HepG2 (cell line): ENCODE measurements around the gene TEF. TPM values are rescaled to one million over a fixed set of nuclear protein-coding genes. Genes with fewer than 3 reads are reported as not detected.

Experiments
- DNMT3B ChIP-seq: conservative IDR thresholded peaks from 2 replicates; pipeline ENCODE4 v1.6.1; 2016; ENCODE audit warnings: missing biosample characterization, control low read depth
- GABPB1 ChIP-seq: IDR thresholded peaks from 2 replicates; pipeline ENCODE4 v1.6.1; 2016; ENCODE audit warnings: mild to moderate bottlenecking, missing genetic modification reagents, moderate library complexity, missing compliant biosample characterization
- ISX ChIP-seq: sonication (generic); formaldehyde crosslinking; conservative IDR thresholded peaks from 2 replicates; pipeline ENCODE4 v1.5.0; 2020; ENCODE audit warnings: missing genetic modification reagents
- NFKB2 ChIP-seq: sonication (generic); formaldehyde crosslinking; IDR thresholded peaks from 2 replicates; pipeline ENCODE4 v1.4.0; 2020; ENCODE audit warnings: missing genetic modification reagents, borderline replicate concordance
- PRMT3 ChIP-seq: sonication (generic); formaldehyde crosslinking; IDR thresholded peaks from 2 replicates; pipeline ENCODE4 v1.8.1; 2022; ENCODE audit warnings: low read depth, mild to moderate bottlenecking, moderate library complexity, missing genetic modification reagents, borderline replicate concordance
- REL ChIP-seq: sonication (generic); formaldehyde crosslinking; conservative IDR thresholded peaks from 2 replicates; pipeline ENCODE4 v1.8.0; 2022; ENCODE audit warnings: mild to moderate bottlenecking, missing genetic modification reagents, moderate library complexity
- REXO4 ChIP-seq: sonication (generic); formaldehyde crosslinking; IDR thresholded peaks from 2 replicates; pipeline ENCODE4 v1.8.0; 2022; ENCODE audit warnings: missing genetic modification reagents, mild to moderate bottlenecking, borderline replicate concordance
- SIN3A ChIP-seq: IDR thresholded peaks from 2 replicates; pipeline ENCODE4 v1.6.1; 2011; ENCODE audit warnings: low read depth, mild to moderate bottlenecking, control low read depth, low read length, borderline replicate concordance
- SMARCC2 ChIP-seq: fragments of 450-650 bp; IDR thresholded peaks from 2 replicates; pipeline ENCODE4 v1.6.1; 2017; ENCODE audit warnings: antibody characterized with exemption, mild to moderate bottlenecking
- ZBTB1 ChIP-seq: sonication (generic); formaldehyde crosslinking; IDR thresholded peaks from 2 replicates; pipeline ENCODE4 v1.4.0; 2020; ENCODE audit warnings: missing genetic modification reagents, borderline replicate concordance
- ZNF124 ChIP-seq: sonication (generic); formaldehyde crosslinking; IDR thresholded peaks from 2 replicates; pipeline ENCODE4 v1.4.0; 2020; ENCODE audit warnings: missing genetic modification reagents
- ZNF460 ChIP-seq: sonication (generic); formaldehyde crosslinking; IDR thresholded peaks from 2 replicates; pipeline ENCODE4 v1.5.1; 2020; ENCODE audit warnings: missing genetic modification reagents, mild to moderate bottlenecking, borderline replicate concordance
- ZNF850 ChIP-seq: sonication (generic); formaldehyde crosslinking; conservative IDR thresholded peaks from 2 replicates; pipeline ENCODE4 v1.9.0; 2021; ENCODE audit warnings: mild to moderate bottlenecking, missing genetic modification reagents
- ZSCAN29 ChIP-seq: sonication (generic); formaldehyde crosslinking; conservative IDR thresholded peaks from 2 replicates; pipeline ENCODE4 v1.4.0; 2020; ENCODE audit warnings: mild to moderate bottlenecking, missing genetic modification reagents
- polyA plus RNA-seq, 8 experiments: library from polyadenylated mRNA; depleted of rRNA in 3 of 8; stranded (reverse) in 7 of 8; unstranded in 1 of 8; fragments of >200 nt; fragmentation: Illumina TruSeq in 4 of 8; extraction: Trizol in 4 of 8; gene quantifications; 2 replicates each; pipeline versions ENCODE4 v1.2.1 to v1.2.3, GENCODE V29; 2011 to 2016; ENCODE audit warnings: low read depth in 4 of 8, missing spikeins in 1 of 8, mixed read lengths in 1 of 8; ENCODE audit not compliant: insufficient read depth in 1 of 8
- total RNA-seq, 5 experiments: library from RNA; depleted of rRNA; stranded (reverse); fragments of >200 nt; fragmentation: Illumina TruSeq; extraction: Trizol; gene quantifications; 2 replicates each; pipeline ENCODE4 v1.2.3, GENCODE V29; 2016; ENCODE audit warnings: low read depth in 1 of 5
- TF ChIP-seq, protein P1 (sequence below): sonication (generic); formaldehyde crosslinking; IDR thresholded peaks from 2 replicates; pipeline ENCODE4 v1.4.0; 2020; ENCODE audit warnings: missing genetic modification reagents, borderline replicate concordance
- TF ChIP-seq, protein P2 (sequence below): sonication (generic); formaldehyde crosslinking; IDR thresholded peaks from 2 replicates; pipeline ENCODE4 v1.5.0; 2020; ENCODE audit warnings: mild to moderate bottlenecking, missing genetic modification reagents
- TF ChIP-seq, protein P3 (sequence below): sonication (generic); formaldehyde crosslinking; IDR thresholded peaks from 2 replicates; pipeline ENCODE4 v1.4.0; 2020; ENCODE audit warnings: missing genetic modification reagents
- TF ChIP-seq, protein P4 (sequence below): sonication (generic); formaldehyde crosslinking; IDR thresholded peaks from 2 replicates; pipeline ENCODE4 v1.4.0; 2020; ENCODE audit warnings: missing genetic modification reagents
- TF ChIP-seq, protein P5 (sequence below): sonication (generic); formaldehyde crosslinking; IDR thresholded peaks from 2 replicates; pipeline ENCODE4 v1.8.0; 2022; ENCODE audit warnings: missing genetic modification reagents, mild to moderate bottlenecking, borderline replicate concordance

The TEF gene
- total and polyA plus RNA-seq, 2 of the 13 experiments (the other 11 are each of a cell fraction or from before 2014, with no cell fraction given), result 7.6 to 11.2 TPM

DNA sequence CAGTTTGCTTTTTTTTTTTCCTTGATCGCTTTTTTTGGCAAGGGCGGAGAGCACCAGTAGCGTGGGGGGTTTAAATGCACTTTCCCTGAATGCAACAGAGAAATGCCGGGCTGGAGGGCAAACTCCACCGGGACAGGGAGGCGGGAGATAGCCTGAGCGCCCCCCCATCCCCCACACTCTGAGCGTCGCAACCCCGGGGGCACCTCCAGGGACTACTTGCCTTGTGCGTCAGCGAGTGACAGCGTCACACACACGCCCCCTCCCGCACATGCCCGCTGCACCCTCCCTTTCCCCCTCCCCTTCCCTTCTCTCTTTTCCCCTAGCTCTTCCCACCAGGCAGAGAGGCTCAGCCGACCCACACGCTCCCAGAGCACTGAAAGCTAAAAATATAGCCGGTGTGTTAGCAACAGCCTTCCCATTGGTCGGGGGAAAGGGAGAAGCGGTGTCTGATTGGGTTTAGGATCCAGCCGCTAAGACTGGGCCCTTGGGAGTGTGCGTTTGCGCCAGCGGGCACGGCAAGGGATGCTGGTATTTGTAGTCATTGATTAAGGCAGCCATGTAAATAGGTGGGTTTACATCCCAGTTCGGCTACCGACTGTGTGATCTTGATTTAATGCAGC, 66.6 kb downstream of the TEF start (continued):
- TF ChIP-seq SIN3A (peak; percentile 84), ZNF124 (CRISPR knock-in tag) (peak; percentile 37; the same call in 1 of the 2 replicates), REXO4 (CRISPR knock-in tag) (no peak), REL (no peak), ZNF460 (CRISPR knock-in tag) (no peak), DNMT3B (peak; percentile 66; the same call in 1 of the 2 replicates), NFKB2 (CRISPR knock-in tag) (peak; percentile 68; the same call in 1 of the 2 replicates), SMARCC2 (no peak), GABPB1 (CRISPR knock-in tag) (peak; percentile 76), ZNF850 (CRISPR knock-in tag) (no peak), PRMT3 (CRISPR knock-in tag) (0 out of 2 replicates have a peak, but pooled peaks have one; percentile 2), ZBTB1 (CRISPR knock-in tag) (no peak; the same call in 1 of the 2 replicates), ISX (CRISPR knock-in tag) (no peak), ZSCAN29 (CRISPR knock-in tag) (no peak)
- TF ChIP-seq, protein P1, sequence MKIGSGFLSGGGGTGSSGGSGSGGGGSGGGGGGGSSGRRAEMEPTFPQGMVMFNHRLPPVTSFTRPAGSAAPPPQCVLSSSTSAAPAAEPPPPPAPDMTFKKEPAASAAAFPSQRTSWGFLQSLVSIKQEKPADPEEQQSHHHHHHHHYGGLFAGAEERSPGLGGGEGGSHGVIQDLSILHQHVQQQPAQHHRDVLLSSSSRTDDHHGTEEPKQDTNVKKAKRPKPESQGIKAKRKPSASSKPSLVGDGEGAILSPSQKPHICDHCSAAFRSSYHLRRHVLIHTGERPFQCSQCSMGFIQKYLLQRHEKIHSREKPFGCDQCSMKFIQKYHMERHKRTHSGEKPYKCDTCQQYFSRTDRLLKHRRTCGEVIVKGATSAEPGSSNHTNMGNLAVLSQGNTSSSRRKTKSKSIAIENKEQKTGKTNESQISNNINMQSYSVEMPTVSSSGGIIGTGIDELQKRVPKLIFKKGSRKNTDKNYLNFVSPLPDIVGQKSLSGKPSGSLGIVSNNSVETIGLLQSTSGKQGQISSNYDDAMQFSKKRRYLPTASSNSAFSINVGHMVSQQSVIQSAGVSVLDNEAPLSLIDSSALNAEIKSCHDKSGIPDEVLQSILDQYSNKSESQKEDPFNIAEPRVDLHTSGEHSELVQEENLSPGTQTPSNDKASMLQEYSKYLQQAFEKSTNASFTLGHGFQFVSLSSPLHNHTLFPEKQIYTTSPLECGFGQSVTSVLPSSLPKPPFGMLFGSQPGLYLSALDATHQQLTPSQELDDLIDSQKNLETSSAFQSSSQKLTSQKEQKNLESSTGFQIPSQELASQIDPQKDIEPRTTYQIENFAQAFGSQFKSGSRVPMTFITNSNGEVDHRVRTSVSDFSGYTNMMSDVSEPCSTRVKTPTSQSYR (CRISPR knock-in tag), result peak; percentile 98
- TF ChIP-seq, protein P2, sequence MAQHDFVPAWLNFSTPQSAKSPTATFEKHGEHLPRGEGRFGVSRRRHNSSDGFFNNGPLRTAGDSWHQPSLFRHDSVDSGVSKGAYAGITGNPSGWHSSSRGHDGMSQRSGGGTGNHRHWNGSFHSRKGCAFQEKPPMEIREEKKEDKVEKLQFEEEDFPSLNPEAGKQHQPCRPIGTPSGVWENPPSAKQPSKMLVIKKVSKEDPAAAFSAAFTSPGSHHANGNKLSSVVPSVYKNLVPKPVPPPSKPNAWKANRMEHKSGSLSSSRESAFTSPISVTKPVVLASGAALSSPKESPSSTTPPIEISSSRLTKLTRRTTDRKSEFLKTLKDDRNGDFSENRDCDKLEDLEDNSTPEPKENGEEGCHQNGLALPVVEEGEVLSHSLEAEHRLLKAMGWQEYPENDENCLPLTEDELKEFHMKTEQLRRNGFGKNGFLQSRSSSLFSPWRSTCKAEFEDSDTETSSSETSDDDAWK (CRISPR knock-in tag), result no peak
- TF ChIP-seq, protein P3, sequence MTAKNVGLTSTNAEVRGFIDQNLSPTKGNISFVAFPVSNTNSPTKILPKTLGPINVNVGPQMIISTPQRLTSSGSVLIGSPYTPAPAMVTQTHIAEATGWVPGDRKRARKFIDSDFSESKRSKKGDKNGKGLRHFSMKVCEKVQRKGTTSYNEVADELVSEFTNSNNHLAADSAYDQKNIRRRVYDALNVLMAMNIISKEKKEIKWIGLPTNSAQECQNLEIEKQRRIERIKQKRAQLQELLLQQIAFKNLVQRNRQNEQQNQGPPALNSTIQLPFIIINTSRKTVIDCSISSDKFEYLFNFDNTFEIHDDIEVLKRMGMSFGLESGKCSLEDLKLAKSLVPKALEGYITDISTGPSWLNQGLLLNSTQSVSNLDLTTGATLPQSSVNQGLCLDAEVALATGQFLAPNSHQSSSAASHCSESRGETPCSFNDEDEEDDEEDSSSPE (CRISPR knock-in tag), result peak; percentile 88
- TF ChIP-seq, protein P4, sequence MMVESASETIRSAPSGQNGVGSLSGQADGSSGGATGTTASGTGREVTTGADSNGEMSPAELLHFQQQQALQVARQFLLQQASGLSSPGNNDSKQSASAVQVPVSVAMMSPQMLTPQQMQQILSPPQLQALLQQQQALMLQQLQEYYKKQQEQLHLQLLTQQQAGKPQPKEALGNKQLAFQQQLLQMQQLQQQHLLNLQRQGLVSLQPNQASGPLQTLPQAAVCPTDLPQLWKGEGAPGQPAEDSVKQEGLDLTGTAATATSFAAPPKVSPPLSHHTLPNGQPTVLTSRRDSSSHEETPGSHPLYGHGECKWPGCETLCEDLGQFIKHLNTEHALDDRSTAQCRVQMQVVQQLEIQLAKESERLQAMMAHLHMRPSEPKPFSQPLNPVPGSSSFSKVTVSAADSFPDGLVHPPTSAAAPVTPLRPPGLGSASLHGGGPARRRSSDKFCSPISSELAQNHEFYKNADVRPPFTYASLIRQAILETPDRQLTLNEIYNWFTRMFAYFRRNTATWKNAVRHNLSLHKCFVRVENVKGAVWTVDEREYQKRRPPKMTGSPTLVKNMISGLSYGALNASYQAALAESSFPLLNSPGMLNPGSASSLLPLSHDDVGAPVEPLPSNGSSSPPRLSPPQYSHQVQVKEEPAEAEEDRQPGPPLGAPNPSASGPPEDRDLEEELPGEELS (CRISPR knock-in tag), result peak; percentile 79
- TF ChIP-seq, protein P5, sequence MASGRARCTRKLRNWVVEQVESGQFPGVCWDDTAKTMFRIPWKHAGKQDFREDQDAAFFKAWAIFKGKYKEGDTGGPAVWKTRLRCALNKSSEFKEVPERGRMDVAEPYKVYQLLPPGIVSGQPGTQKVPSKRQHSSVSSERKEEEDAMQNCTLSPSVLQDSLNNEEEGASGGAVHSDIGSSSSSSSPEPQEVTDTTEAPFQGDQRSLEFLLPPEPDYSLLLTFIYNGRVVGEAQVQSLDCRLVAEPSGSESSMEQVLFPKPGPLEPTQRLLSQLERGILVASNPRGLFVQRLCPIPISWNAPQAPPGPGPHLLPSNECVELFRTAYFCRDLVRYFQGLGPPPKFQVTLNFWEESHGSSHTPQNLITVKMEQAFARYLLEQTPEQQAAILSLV (CRISPR knock-in tag), result no peak
